Measurements from ENCODE around the gene TOX4.

The TOX4 gene

DNA sequence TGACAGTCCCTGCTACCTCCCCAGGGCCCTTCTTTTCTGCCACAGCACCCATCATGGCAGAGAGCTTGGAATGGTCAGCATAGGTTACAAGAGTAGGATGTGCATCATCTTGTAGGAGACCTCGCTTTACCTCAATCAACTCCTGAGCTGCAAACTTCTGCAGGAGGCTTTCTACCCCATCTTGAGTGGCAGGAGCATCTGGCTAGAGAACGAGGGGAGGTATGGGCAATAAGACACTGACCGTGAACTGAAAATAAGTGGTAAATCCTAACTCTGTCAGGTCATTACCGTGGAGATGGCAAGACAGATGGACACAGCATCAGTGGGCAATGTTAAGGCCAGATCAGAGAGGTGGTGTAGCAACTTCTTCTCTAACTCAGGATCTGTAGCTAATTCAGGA, 26.4 kb downstream of the TOX4 start:
- no peak for DNase-seq (ENCODE audit: low read depth)

DNA sequence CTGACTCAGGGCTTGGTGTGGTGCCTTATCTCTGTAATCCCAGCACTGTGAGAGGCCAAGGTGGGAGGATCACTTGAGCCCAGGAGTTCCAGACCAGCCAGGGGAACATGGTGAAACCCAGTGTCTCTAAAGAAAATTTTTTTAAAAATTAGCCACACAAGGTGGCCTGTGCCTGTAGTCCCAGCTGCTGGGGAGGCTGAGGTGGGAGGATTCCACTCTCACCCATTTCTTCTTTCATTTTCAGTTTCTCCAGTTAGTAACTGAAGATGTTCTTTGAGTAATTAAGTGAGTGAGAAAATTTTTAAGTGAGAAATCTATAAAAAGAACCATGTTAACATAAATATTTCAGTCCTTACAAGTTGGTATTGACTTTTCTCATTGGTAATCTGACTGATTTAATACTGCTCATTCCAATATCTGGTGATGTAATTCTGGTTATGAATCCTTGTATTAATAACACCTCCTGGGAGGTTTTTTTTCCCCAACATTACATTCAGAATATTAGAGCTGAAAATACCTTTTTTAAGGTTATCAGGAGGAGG, 28.1 kb downstream of the TOX4 start:
- no peak for DNase-seq (ENCODE audit: low read depth)

DNA sequence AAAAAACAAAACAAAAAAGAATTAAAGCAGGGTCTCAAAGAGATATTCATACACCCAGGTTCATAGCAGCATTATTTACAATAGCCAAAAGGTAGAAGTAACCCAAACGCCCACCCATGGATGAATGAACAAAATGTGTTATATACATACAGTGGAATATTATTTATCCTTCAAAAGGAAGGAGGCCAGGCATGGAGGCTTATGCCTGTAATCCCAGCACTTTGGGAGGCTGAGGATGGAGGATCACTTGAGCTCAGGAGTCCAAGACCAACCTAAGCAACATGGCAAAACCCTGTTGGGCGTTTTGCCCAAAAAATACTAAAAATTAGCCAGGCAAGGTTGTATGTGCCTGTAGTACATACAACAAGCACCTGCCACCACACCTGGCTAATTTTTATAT, 29.6 kb downstream of the TOX4 start:
- no peak for DNase-seq (ENCODE audit: low read depth)

DNA sequence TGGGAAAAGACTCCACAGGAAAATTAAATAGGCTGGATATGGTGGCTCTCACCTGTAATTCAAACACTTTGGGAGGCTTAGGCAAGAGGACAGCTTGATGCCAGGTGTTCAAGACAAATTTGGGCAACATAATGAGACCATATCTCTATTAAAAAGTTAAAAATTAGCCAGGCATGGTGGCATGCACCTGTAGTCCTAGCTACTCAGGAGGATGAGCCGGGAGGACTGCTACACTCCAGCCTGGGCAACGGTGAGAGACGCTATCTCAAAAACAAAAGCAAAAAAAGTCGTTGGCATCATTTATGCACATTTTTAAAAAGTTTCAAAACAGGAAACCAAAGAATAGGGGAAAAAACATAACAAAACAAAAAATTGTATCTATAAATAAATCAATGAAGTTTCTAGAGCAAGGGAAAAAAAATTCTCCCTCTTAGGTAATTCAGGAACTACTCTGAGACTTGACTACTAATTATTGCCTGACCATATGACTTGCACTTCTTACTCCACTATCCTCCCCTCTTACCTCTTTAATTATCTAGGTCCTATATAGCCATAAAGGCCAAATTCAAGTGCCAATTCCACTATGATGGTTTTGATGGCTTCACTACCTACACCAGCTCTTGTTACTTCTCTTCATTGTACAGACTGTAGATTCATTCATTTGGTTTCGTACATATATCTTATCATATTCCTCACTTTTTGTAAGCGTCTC, 32.6 kb downstream of the TOX4 start:
- DNase-seq (ENCODE audit: low read depth): no peak

- peak; percentile 99 for DNase-seq (ENCODE audit: low read depth)
Observed at GRCh38 chr14:21510735-21511657, 34.0 kb downstream of the TOX4 start, which contains the start of gene METTL3. METTL3 (minus strand) TSS chr14:21511340; CDS start chr14:21511223, 117 bp downstream.

DNA sequence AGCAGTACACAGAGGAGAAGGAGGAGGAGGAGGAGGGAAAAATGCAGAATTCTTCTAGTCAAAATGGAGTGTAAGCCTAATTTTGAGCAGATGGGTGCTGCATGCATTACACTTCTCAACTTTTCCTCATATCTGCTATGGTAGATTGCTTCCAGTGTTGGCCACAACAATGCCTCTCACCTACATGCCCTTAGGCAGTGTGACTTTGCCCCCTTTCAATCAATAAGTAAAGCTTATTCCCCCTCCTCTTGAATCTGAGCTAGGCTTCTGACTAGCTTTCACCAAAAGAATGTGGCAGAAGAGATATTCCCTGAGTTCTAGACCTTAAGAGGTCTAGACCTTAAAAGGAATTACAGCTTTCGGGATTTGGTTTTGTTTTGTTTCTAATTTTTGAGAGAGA, 37.3 kb downstream of the TOX4 start:
- DNase-seq (ENCODE audit: low read depth): no peak

- no peak for DNase-seq (ENCODE audit: low read depth)
Observed at GRCh38 chr14:21518725-21519124, 41.7 kb downstream of the TOX4 start.

- DNase-seq (ENCODE audit: low read depth): no peak
Observed at GRCh38 chr14:21520767-21521166, 43.8 kb downstream of the TOX4 start.

GRCh38 chr14:21521501-21521900, 44.5 kb downstream of the TOX4 start:
- DNase-seq (ENCODE audit: low read depth): peak; percentile 70

DNA sequence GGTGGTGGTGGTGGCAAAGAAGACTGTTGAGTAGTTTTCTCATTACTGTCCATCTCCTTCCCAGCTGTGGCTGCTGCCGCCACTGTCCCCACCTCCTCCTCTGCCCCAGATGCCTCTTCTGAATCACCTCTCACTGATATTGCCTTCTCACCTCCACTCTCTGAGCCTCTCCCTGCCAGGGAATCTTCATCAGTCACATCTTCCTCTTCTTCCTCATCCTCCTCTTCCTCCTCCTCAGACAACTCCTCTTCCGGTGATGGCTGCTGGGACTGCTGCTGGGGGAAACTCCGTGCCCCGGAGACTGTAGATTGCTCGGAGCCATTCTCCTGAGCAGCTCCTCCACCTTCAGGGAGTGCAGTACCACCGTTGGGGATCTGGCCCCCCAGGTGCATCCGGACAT, 46.2 kb downstream of the TOX4 start:
- DNase-seq (ENCODE audit: low read depth): no peak

DNA sequence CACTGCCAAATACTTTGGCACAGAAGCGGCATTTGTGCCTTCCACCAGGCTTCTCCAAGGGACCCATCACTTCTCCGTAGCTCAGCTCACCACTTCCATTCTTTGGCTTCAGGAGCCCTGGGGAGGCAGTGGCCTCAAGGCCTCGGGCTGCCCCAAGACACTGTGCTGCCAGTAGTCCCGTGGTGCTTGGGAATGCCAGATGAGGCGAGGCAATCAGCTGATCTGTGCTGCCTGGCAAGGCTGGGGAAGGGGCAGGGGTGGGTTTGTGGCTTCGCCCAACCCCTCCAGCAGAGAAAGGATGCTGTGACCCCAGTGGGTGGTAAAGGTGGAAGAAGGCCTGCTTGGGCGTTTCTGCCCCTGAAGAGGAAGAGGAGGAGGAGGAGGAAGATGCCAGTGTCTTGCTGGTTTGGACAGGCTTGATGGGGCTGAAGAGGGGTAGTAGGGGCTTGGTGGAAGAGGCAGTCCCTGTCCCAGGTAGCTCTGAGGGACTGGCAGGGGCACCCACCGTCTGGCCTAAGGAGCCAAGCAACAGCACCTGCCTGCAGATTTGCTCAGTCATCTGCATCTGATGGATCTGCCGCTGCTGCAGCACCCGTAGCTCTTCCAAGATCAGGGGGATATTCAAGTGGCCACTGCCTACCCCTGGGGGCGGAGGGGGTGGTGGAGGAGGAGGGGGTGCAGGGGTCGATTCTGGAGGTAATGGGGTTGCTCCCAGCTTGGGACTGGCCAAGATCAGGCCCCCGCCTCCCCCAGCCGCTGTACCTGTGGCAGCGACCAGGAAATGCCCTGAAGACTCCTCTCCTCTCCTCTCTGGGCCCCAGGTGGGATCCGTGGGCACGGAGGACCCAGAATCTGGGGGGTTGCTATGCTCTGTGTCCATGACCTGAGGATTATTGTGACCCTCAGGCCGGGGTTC, 47.8 kb downstream of the TOX4 start:
- no peak for DNase-seq (ENCODE audit: low read depth)

GRCh38 chr14:21525571-21525961, 48.6 kb downstream of the TOX4 start:
- no peak for DNase-seq (ENCODE audit: low read depth)

- DNase-seq (ENCODE audit: low read depth): no peak
Observed at GRCh38 chr14:21525962-21526671, 49.1 kb downstream of the TOX4 start, which contains the start of gene SALL2. SALL2 (minus strand) TSS chr14:21526346; CDS start chr14:21526127, 219 bp downstream.

DNA sequence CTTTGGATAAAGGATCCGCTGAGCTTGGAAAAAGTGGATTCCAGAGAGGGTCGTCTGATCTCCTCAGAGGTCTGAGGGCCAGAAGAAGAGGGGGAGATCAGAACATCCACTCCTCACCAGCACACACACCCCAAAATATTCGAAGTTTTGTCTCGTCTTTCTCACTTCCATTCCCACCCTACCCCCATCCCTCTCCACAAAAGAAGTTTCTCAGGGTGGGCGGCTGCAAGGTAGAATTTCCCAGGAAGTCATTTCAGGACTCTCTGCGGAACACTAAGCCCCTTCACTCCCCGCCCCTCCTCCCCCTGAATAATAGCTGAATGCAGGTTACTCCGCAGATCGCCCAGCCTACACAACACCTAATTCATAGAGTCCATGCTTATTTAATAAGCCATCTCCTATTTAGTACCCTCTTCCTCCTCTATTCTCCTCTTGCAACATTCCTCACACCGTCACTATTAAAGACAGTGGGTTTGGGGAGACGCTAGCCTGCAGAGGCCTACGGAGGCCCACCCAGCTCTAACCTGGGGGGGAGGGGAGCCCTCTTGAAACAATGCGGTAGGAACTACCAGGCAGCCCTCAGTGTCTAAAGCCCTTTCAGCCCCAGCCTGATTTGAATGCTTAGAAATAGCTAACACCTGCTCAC, 49.8 kb downstream of the TOX4 start:
- DNase-seq (ENCODE audit: low read depth): no peak

GRCh38 chr14:21527318-21527679, 50.3 kb downstream of the TOX4 start:
- DNase-seq (ENCODE audit: low read depth): no peak

- DNase-seq (ENCODE audit: low read depth): no peak
Observed at GRCh38 chr14:21528381-21529348, 51.7 kb downstream of the TOX4 start.

- DNase-seq (ENCODE audit: low read depth): no peak
Observed at GRCh38 chr14:21529515-21529914, 52.5 kb downstream of the TOX4 start.

DNA sequence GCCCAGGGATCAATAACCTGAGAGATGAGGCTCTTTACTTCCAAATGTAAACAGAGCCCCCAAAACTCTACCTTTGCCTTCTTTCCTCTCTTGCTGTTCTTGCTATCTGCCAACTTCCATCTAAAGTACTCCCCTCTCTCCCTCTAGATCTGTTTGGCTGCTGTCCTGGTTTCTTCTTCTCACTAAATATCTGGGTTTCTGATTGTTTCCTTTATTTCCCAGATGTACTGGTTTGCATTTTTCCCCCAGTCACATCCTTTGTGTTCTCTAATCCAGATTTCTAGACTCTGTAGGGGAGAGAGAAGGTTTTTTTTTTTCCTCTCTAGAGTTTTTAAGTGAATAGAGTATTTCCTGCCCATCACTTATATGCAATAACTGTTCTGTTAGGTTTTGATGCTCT, 56.3 kb downstream of the TOX4 start:
- DNase-seq (ENCODE audit: low read depth): no peak

GRCh38 chr14:21534576-21534975, 57.6 kb downstream of the TOX4 start:
- DNase-seq (ENCODE audit: low read depth): no peak
